Cardiac muscle cell (in vitro differentiated cells and primary cell): ENCODE data around the gene SLC25A39. TPM values are rescaled to one million over a fixed set of nuclear protein-coding genes. Genes with fewer than 3 reads are reported as not detected.
"Not testable (repeated sequence)": the region's sequence is repeated elsewhere in the genome, so short reads cannot be mapped to it uniquely, and the experiment has no call there.

Experiments used
- DNase-seq, 2 donors: peaks; one replicate each; pipeline versions ENCODE4 v3.0.0 to v3.0.0-alpha.2; 2010 to 2017; ENCODE audit warnings: low read depth in 1 of 2, low spot score in 1 of 2
- H3K27ac ChIP-seq: fragments of 200-600 bp; sonication (generic); 2 replicates; pipeline ENCODE4 v1.5.1; 2016
- H3K27me3 ChIP-seq: fragments of 200-600 bp; sonication (generic); 2 replicates; pipeline ENCODE4 v1.6.0; 2016; ENCODE audit warnings: control low read depth
- H3K36me3 ChIP-seq: fragments of 200-600 bp; sonication (generic); 2 replicates; pipeline ENCODE4 v1.5.1; 2016; ENCODE audit warnings: control low read depth
- H3K4me1 ChIP-seq: fragments of 200-600 bp; sonication (generic); 2 replicates; pipeline ENCODE4 v1.8.1; 2017; ENCODE audit warnings: low read depth, mild to moderate bottlenecking, mixed run types
- H3K4me3 ChIP-seq: fragments of 200-600 bp; sonication (generic); 2 replicates; pipeline ENCODE4 v1.5.1; 2016; ENCODE audit warnings: mild to moderate bottlenecking
- H3K9me3 ChIP-seq: fragments of 200-600 bp; sonication (generic); 2 replicates; pipeline ENCODE4 v1.5.1; 2017; ENCODE audit warnings: low read depth, mild to moderate bottlenecking, control low read depth
- CTCF ChIP-seq: IDR thresholded peaks from 2 replicates; pipeline ENCODE4 v1.5.1; 2012; ENCODE audit warnings: low read depth, mild to moderate bottlenecking, low read length
- polyA plus RNA-seq: library from polyadenylated mRNA; unstranded; fragments of >200 nt; fragmentation: Nextera tagmentation; extraction: Ambion mirVana; gene quantifications from 2 replicates; pipeline ENCODE4 v1.2.1, GENCODE V29; 2016
- total RNA-seq: library from RNA; depleted of rRNA; stranded (reverse); fragments of >200 nt; gene quantifications from 2 replicates; pipeline ENCODE4 v1.2.3, GENCODE V29; 2016

The SLC25A39 gene
- total RNA-seq (228 and 243 TPM in 2 replicates), polyA plus RNA-seq (252 and 284 TPM in 2 replicates)

GRCh38 chr17:44324571-44325275 is at the start of gene SLC25A39:
Gene SLC25A39, minus strand, starts transcription at chr17:44324823. Its CDS starts 1,261 bp downstream, at chr17:44323562.
- Histone ChIP-seq H3K36me3 (peaks cover 2% of the 10 kb centered on the region), H3K27me3 (no peaks in the 10 kb centered on the region), H3K4me1 (no peaks in the 10 kb centered on the region), H3K9me3 (no peaks in the 10 kb centered on the region), H3K27ac (peak within 1 kb of the TSS; percentile 16), H3K4me3 (peak within 1 kb of the TSS; percentile 53)
- peak; percentile 97 for DNase-seq
- no peak for TF ChIP-seq CTCF

- TF ChIP-seq CTCF, result no peak
Measured at GRCh38 chr17:44372036-44372435, 47.4 kb upstream of the SLC25A39 start.

GRCh38 chr17:44369414-44370023 is 44.9 kb upstream of the SLC25A39 start:
- not testable (repeated sequence) for H3K36me3 ChIP-seq, H3K9me3 ChIP-seq, H3K4me1 ChIP-seq, DNase-seq, H3K27ac ChIP-seq, H3K4me3 ChIP-seq
- peaks cover 21% of the 10 kb centered on the region for H3K27me3 ChIP-seq

More at GRCh38 chr17:44372036-44372435, 47.4 kb upstream of the SLC25A39 start:
- DNase-seq, result no peak
- H3K4me3 ChIP-seq, result no peak overlapping the region
- H3K4me1 ChIP-seq, result no peaks in the 10 kb centered on the region
- H3K36me3 ChIP-seq, result no peaks in the 10 kb centered on the region
- peaks cover 2% of the 10 kb centered on the region for H3K27me3 ChIP-seq
- H3K27ac ChIP-seq, result no peak overlapping the region
- no peaks in the 10 kb centered on the region for H3K9me3 ChIP-seq

GRCh38 chr17:44368391-44369243 is 44.0 kb upstream of the SLC25A39 start:
- H3K27me3 ChIP-seq, result peaks cover 21% of the 10 kb centered on the region
- not testable (repeated sequence) for H3K4me3 ChIP-seq, DNase-seq, H3K4me1 ChIP-seq, H3K9me3 ChIP-seq, H3K27ac ChIP-seq, H3K36me3 ChIP-seq

- H3K36me3 ChIP-seq, result no peaks in the 10 kb centered on the region
- no peak for TF ChIP-seq CTCF
- H3K27ac ChIP-seq, result no peak overlapping the region
- H3K4me1 ChIP-seq, result peaks cover 4% of the 10 kb centered on the region
- no peak for DNase-seq
- H3K9me3 ChIP-seq, result no peaks in the 10 kb centered on the region
- H3K27me3 ChIP-seq, result peaks cover 21% of the 10 kb centered on the region
- no peak overlapping the region for H3K4me3 ChIP-seq
Measured at GRCh38 chr17:44367231-44367979, 42.8 kb upstream of the SLC25A39 start.

- not testable (repeated sequence) for H3K27ac ChIP-seq, H3K9me3 ChIP-seq, H3K4me3 ChIP-seq, H3K36me3 ChIP-seq, DNase-seq
- Histone ChIP-seq H3K27me3 (peaks cover 21% of the 10 kb centered on the region), H3K4me1 (peaks cover 26% of the 10 kb centered on the region)
Measured at GRCh38 chr17:44365051-44365450, 40.4 kb upstream of the SLC25A39 start.
